ENCODE measurements around the gene EXOC4.

Gene EXOC4

GRCh38 chr7:133542209-133542780, 289.4 kb downstream of the EXOC4 start:
- no peaks in the 10 kb centered on the region for H3K9me3 ChIP-seq (ENCODE audit: insufficient read depth, low read depth, low read length)
- no peaks in the 10 kb centered on the region for H3K79me2 ChIP-seq (ENCODE audit: insufficient read depth, low read length)
- no peaks in the 10 kb centered on the region for H3K9me2 ChIP-seq (replicated peaks; ENCODE audit: low read depth, low read length)
- no peak overlapping the region for H3K4me2 ChIP-seq (ENCODE audit: low read depth, low read length, poor library complexity, severe bottlenecking)
- H3K4me1 ChIP-seq (ENCODE audit: insufficient read depth, low read length, poor library complexity, severe bottlenecking): peaks cover 22% of the 10 kb centered on the region
- no peak overlapping the region for H3K4me3 ChIP-seq (ENCODE audit: low read length, poor library complexity, severe bottlenecking)
- TF ChIP-seq EZH2phosphoT487 (IDR thresholded peaks at IDR 0.05; ENCODE audit: borderline replicate concordance) (no peak), CTCF (conservative IDR thresholded peaks at IDR 0.05; ENCODE audit: low read length) (no peak)
- no peaks in the 10 kb centered on the region for H3K27me3 ChIP-seq (ENCODE audit: insufficient read depth, low read length, poor library complexity, severe bottlenecking)
- H3K36me3 ChIP-seq (ENCODE audit: insufficient read depth, low read length): no peaks in the 10 kb centered on the region
- H4K20me1 ChIP-seq (ENCODE audit: insufficient read depth, low read length, poor library complexity, severe bottlenecking): no peaks in the 10 kb centered on the region
- no peak overlapping the region for H3K9ac ChIP-seq (ENCODE audit: low read depth, low read length, poor library complexity, severe bottlenecking)
- no peak overlapping the region for H2AFZ ChIP-seq (ENCODE audit: low read length)
- H3F3A ChIP-seq (ENCODE audit: low read depth): no peaks in the 10 kb centered on the region

- no peaks in the 10 kb centered on the region for H3F3A ChIP-seq (ENCODE audit: low read depth)
- H3K4me1 ChIP-seq (ENCODE audit: insufficient read depth, low read length, poor library complexity, severe bottlenecking): peaks cover 19% of the 10 kb centered on the region
- no peaks in the 10 kb centered on the region for H3K9me2 ChIP-seq (replicated peaks; ENCODE audit: low read depth, low read length)
- H4K20me1 ChIP-seq (ENCODE audit: insufficient read depth, low read length, poor library complexity, severe bottlenecking): no peaks in the 10 kb centered on the region
- H3K9ac ChIP-seq (ENCODE audit: low read depth, low read length, poor library complexity, severe bottlenecking): no peak overlapping the region
- no peak overlapping the region for H3K4me2 ChIP-seq (ENCODE audit: low read depth, low read length, poor library complexity, severe bottlenecking)
- H2AFZ ChIP-seq (ENCODE audit: low read length): no peak overlapping the region
- H3K9me3 ChIP-seq (ENCODE audit: insufficient read depth, low read depth, low read length): no peaks in the 10 kb centered on the region
- H3K79me2 ChIP-seq (ENCODE audit: insufficient read depth, low read length): no peaks in the 10 kb centered on the region
- TF ChIP-seq EZH2phosphoT487 (IDR thresholded peaks at IDR 0.05; ENCODE audit: borderline replicate concordance) (no peak), CTCF (conservative IDR thresholded peaks at IDR 0.05; ENCODE audit: low read length) (no peak)
- no peaks in the 10 kb centered on the region for H3K27me3 ChIP-seq (ENCODE audit: insufficient read depth, low read length, poor library complexity, severe bottlenecking)
- no peaks in the 10 kb centered on the region for H3K36me3 ChIP-seq (ENCODE audit: insufficient read depth, low read length)
- H3K4me3 ChIP-seq (ENCODE audit: low read length, poor library complexity, severe bottlenecking): no peak overlapping the region
Observed at GRCh38 chr7:133543657-133544056, 290.8 kb downstream of the EXOC4 start.

GRCh38 chr7:133545618-133546017, 292.7 kb downstream of the EXOC4 start:
- peaks cover 10% of the 10 kb centered on the region for H3K4me1 ChIP-seq (ENCODE audit: insufficient read depth, low read length, poor library complexity, severe bottlenecking)
- no peaks in the 10 kb centered on the region for H3K79me2 ChIP-seq (ENCODE audit: insufficient read depth, low read length)
- no peaks in the 10 kb centered on the region for H3K9me3 ChIP-seq (ENCODE audit: insufficient read depth, low read depth, low read length)
- H3F3A ChIP-seq (ENCODE audit: low read depth): no peaks in the 10 kb centered on the region
- H3K9me2 ChIP-seq (replicated peaks; ENCODE audit: low read depth, low read length): no peaks in the 10 kb centered on the region
- no peak overlapping the region for H2AFZ ChIP-seq (ENCODE audit: low read length)
- H3K4me2 ChIP-seq (ENCODE audit: low read depth, low read length, poor library complexity, severe bottlenecking): no peak overlapping the region
- TF ChIP-seq EZH2phosphoT487 (IDR thresholded peaks at IDR 0.05; ENCODE audit: borderline replicate concordance): no peak
- TF ChIP-seq CTCF (conservative IDR thresholded peaks at IDR 0.05; ENCODE audit: low read length): no peak
- no peaks in the 10 kb centered on the region for H3K36me3 ChIP-seq (ENCODE audit: insufficient read depth, low read length)
- H3K27me3 ChIP-seq (ENCODE audit: insufficient read depth, low read length, poor library complexity, severe bottlenecking): no peaks in the 10 kb centered on the region
- no peaks in the 10 kb centered on the region for H4K20me1 ChIP-seq (ENCODE audit: insufficient read depth, low read length, poor library complexity, severe bottlenecking)
- H3K9ac ChIP-seq (ENCODE audit: low read depth, low read length, poor library complexity, severe bottlenecking): no peak overlapping the region
- no peak overlapping the region for H3K4me3 ChIP-seq (ENCODE audit: low read length, poor library complexity, severe bottlenecking)
